GM21447 (cell line): ENCODE results near the gene MAPRE2.

Experiments used
- ATAC-seq: cut with Tn5 transposase; IDR thresholded peaks from one replicate; pipeline ENCODE4 v1.9.1; 2021; ENCODE audit not compliant: unreplicated experiment

The MAPRE2 gene

DNA sequence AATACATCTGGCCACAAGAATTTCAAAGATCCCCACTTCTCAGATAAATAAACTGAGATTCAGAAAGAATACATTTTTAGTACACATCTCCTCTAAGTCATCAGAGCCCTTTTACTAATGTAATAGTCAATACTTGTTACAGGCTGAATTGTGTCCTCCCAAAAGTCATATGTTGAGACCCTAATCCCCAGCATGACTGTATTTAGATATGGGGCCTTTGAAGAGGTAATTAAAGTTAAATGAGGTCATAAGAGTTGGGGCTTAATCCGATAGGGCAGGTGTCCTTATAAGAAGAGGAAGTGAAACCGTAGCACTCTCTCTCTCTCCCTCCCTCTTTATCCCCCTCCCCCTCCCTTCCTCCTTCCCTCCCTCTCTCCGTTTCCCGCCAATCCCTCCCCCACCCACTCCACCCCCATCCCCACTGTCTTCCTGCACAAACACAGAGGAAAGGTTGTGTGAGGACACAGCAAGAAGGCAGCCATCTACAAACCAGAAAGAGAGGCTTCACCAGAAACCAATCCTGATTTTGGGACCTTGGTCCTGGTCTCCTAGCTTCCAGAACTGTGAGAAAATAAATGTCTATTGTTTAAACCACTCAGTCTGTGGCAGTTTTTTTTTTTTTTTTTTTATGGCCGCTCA, 133.0 kb downstream of the MAPRE2 start:
- peak; percentile 96 for ATAC-seq

DNA sequence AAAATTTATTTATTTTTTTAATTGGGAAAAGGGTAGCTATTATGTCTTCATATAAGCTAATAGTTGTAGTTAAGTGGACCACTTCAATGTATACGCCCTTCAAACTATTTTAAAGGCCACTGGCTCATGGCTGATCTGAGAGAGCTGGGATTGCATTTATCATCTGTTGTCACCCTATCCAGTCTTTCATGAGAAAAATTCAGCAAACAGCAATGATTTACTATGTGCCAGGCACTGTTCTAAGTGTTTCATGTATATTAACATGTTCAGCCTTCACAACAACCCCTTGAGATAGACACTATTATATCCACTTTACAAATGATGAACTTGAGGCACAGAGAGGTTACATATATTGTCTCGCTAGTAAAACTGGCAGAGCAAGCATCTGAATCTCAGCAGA, 133.5 kb downstream of the MAPRE2 start:
- ATAC-seq, result no peak

DNA sequence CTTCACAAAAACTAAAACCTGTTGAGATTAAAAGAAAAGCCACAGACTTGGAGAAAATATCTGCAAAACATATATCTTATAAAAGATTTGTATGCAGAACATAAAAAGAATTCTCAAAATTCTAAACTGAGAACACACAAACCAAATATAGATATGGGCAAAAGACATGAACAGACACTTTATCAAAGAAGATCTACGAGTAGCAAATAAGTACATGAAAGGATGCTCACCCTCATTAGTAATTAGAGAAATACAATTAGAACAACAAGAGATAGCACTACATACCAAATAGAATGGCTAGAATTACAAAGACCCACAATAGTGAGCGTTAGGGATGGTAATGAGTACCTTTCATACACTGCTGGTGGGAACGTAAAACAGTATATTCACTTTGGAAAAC, 135.7 kb downstream of the MAPRE2 start:
- ATAC-seq, result no peak

DNA sequence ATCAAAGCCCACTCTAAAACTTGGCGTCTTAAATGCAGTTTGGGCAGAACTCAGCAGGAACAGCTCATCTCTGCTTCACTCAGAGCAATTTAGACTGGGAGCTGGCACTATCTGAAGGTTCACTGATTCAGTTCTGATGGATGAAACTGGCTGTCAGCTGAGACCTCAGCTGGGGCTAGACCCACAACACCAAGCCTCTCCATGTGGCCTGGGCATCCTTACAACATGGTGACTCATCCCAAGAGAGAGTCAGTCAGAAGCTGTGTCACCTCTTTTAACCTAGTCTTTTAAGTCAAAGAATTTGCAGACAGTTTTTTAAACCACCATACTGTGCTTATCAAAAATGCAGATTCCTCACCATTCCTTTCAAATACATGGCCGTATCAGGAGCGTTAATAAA, 137.0 kb downstream of the MAPRE2 start:
- no peak for ATAC-seq

DNA sequence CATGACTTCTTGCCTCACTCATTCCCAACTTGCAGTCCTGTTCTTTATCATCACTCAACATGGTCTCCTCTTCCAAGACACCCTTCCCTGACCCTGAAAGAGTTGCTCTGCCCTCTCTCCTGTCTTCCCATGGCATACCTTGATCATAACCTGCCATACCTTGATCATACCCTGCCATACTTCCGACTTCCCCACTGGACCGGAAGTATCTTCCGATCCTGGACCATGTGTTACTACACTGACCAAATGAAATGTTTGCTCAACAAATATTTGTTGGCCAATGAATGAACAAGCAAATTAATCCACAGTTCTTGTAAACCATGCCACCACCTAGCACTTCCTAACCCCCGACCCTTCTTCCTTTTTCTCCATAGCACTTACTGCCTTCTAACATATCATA, 138.7 kb downstream of the MAPRE2 start:
- ATAC-seq, result no peak

DNA sequence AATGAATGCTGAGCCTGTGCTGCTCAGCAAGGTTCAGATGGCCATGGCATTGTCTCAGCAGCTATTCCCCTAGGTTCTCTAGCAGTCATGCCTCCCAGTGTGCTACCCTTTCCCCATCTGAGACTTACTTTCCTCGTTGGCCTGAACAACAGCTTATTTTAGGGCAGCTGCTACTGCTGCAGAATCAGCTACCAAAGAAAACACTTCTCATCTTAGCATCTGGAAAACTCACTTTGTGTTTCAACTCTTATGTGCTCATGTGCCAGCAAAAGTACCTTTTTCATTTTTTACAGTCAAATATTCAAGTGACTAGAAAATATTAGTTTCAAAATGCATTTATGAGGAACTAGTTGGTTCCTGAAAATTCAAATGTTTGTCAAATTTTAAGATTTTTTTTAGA, 139.2 kb downstream of the MAPRE2 start:
- no peak for ATAC-seq

DNA sequence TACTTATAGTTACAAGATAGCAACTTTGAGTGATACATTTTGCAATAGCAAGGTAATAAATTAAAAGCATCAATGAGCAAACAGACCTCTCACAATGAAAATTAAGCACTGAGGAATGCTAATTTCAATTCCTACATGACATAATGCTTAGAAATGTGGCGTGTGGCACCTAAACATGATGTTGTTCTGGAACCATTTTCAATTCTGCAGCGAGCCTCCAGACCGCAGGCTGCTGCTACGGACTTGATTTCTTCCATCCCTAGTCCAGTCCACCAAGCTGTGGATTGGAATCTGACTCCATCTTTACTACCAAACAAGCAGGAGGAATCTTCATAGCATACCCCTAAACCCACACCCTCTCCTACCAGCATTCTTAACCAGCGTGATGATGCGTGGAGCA, 140.9 kb downstream of the MAPRE2 start:
- no peak for ATAC-seq

DNA sequence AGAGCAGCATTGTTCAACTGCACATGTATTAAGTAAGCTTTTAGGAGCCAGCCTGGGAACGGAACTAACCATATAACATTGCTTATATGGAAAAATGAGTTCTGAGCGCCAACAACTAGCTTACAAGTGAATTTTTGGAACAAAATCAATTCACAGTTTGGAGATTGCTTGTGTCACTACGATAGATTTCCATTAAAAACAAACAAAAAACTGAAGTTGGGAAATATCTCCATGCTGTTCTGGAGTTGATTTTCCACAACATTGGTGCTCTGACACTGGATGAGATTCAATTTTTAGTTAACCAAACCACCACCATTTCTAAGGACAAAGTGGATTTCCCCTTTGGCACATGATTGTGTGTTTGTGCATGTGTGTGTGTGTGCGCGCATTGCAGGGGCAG, 142.7 kb downstream of the MAPRE2 start:
- ATAC-seq, result no peak

DNA sequence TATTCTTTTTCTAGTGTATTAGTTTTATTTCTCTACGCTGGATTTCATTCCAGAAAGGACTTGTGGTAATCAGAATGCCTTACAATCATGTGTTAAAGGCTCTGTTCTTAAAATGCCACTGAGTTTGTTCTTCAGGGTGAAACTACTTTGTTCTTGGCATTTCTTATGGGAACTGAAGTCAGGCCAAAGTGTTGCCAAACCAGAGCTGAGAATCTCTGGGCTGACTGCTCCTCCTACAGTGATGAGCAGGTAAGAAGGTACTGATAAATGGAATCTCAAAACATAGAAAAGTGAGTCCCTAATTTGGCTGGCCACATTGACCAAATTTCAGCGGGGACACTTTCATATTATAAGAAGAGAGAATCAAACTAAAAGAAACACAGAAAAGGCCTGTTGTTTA, 144.6 kb downstream of the MAPRE2 start:
- no peak for ATAC-seq

DNA sequence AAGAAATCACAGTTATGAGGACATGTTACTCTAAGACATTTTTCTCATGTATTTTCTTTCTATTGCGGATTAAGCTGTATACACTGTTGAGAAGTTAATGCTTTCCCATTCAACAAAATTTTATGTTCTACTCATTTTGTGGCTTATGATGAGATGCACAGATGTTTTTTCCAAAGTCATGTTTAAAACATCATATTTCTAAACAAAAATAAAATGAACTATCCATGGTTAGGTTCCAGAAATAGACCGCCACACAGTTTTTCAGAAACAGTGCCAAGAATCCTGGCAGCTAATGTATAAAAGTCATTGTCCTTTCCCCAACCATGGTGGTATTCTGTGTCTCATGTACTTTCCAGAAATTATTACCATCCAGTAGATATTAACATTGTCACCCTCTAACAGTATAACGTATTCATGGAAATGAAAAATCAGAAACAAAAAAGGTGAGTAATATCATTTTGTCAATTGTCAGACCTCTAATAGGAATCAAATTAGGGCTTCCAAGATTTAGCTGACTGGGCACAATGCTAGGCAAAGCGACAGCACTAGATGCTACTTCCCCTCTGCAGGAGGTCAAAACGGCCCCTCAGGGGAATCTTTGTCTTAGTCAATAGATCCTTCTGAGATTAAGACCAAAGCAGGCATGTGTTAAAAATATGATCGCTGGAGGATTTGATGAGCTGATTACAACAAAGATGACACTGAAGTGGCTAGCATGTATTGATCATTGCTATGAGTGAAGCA, 145.2 kb downstream of the MAPRE2 start:
- no peak for ATAC-seq

DNA sequence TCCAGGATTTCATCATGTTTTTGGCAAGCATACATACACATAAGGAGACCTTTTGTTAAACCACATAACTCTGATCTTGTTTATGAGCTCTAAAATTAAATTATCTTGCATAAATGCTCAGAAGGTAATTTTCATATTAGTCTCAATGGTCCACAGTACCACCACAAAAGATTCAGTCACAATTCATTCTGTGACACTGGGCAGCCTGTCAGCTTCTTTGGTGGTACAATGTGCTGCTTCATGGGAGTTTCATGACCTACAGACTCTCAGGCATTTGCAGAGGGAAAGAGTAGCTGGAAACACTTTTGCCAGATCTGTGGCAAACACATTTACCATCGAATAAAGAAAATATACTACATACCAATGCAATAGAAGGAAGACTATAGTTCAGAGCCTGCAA, 148.3 kb downstream of the MAPRE2 start:
- no peak for ATAC-seq

DNA sequence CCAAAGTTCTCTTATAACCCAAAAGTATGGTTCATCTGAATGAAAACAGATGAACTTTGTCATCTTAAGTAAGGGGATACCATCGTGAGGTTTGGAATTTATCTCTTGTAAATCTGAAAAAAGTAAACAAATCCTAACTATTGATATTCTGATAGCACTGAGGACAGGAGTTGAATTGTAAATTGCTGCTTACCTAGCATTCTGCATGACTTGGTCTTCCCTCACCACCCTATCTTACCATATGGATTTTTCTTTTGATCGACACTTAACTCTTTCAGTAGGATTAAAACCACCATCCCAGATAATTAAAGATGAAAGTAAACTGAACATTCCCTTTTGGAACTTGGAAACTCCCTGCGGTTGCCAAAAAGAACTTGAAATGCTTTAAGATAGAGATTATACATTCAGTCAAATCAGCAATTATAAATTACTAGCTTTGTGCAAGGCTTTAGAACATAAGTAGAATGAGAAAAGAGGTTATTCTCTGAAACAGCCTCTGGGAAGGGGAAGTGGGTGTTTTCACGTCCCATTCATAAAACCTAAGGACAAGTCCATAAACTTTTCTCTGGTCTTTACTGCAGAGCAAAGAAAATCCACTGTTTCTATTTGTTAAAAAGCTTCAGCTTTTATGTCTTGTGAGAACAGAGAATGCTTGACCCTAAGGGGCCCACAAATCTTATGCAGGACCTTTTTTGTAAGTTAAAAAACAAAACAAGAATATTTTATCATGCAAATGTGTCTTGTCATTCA, 149.9 kb downstream of the MAPRE2 start:
- no peak for ATAC-seq

DNA sequence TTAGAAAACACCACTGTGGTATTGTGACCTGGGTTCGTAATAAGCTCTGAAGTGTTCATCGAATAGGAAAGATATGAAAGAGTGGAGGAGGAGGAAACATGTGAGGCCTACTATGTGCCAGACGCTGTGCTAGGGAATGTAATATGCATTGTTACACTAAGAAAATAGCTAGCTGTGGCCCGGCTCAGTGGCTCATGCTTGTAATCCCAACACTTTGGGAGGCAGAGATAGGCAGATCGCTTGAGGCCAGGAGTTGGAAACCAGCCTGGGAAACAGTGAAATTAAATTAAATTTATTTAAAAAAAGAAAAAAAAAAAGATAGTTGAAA, 150.4 kb downstream of the MAPRE2 start:
- ATAC-seq, result no peak

DNA sequence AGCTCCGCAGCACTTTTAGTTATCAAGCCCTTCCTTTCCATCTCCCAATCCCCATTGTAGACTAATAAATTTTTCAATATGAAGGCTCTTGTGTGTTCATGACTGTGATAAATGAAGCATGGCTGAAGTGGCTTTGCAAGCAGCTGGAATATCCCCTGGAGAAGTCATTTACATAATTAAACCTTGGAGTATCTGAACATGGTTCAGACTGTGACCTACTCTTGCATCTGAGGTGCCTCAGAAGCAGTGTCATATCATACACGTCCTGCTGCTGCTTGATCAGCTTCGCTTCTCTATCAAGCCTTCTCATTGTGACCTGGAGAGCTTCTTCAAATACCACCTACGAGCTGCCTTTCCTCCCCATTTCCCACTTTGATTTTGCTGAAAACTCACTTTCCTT, 151.2 kb downstream of the MAPRE2 start:
- ATAC-seq, result no peak
